ENCODE results near the gene ELK4. TPM values are rescaled to one million over a fixed set of nuclear protein-coding genes. Genes with fewer than 3 reads are reported as not detected.

The ELK4 gene
- polyA plus RNA-seq, 1 of the 3 experiments (the other 2 are of a cell fraction), result 2.6 TPM

DNA sequence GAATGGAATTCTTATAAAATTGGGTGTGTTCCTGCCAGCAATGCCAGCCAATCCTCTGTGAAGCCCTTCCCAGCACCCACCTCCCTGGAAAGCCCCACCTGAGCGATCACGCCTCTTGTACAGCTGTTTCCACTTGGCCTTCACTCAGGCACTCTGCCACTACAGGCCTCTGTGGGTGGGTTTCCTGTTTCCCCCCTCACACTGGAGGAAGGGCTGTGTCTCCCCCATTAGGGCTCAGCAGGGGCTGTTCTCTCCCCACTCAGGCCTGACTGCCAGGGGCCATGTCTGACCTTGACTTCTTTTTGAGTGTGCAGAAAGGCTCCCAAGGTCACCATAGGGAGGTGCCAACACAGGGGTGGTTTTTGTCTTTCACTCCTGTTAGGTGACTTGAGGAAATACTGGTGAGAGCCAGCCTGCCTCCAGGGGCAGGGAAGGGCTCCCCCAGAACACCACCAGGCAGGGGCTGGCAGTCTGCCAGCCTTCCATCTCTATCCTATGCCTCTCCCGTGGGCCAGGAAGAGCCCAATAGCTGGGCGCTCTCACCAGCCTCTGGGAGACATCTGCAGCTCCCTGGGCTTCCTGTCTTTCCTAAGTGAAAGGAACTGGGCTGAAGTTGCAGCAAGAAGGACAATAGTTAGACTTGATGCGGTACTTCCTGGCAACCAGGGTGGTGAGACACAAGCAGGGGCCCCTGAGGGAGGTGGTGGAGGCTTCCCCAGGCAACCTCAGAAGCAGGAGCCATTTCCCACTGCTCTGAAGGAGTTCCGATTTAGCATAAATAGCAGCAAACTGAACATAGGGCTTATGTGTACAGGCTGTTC, 49.1 kb downstream of the ELK4 start:
- H4K20me1 ChIP-seq (ENCODE audit: insufficient read depth), result no peaks in the 10 kb centered on the region
- 70% methylated on average over 6 of the region's 6 CpGs for WGBS (ENCODE audit: low lambda C conversion rate)
- H3K4me3 ChIP-seq (ENCODE audit: low read depth in 2 of 2, low read length in 1 of 2), result no peak overlapping the region
- no peaks in the 10 kb centered on the region for H3F3A ChIP-seq (replicated peaks; ENCODE audit: insufficient read depth)
- POLR2A ChIA-PET, result no interaction called here
- no peaks in the 10 kb centered on the region; the same call in 1 of the 2 replicates for H3K27me3 ChIP-seq (ENCODE audit: insufficient read depth)
- H3K9ac ChIP-seq, result no peak overlapping the region
- H3K9me2 ChIP-seq, result no peaks in the 10 kb centered on the region
- H3K4me2 ChIP-seq, result no peak overlapping the region
- no peaks in the 10 kb centered on the region for H3K79me2 ChIP-seq (ENCODE audit: insufficient read depth)
- TF ChIP-seq TEAD4 (IDR thresholded peaks at IDR 0.05; ENCODE audit: borderline replicate concordance, insufficient read depth) (no peak), EP300 (IDR thresholded peaks at IDR 0.05; ENCODE audit: borderline replicate concordance in 1 of 2, low read depth in 1 of 2, low read length in 1 of 2) (peak in 1 of 2 experiments; percentile 48; a peak in 2 of 4 replicates)
- H3K27ac ChIP-seq (ENCODE audit: low read depth in 2 of 2, low read length in 1 of 2), result peak overlapping the region in 1 of 2 experiments; percentile 65; a peak in 2 of 4 replicates
- peak; percentile 78 for DNase-seq
- CTCF ChIA-PET, result interaction anchor here (1.0 to 6.9 kb wide), 12 partner anchors 10 to 128 kb away, joined by 3 to 57 read pairs (median 4); partner anchors contain the start of gene ELK4
- peaks cover 0 to 21% of the 10 kb centered on the region in 2 experiments; a peak in 2 of 4 replicates for H3K4me1 ChIP-seq (ENCODE audit: control insufficient read depth in 1 of 2, insufficient read depth in 2 of 2, low read depth in 1 of 2, low read length in 1 of 2)
- H2AFZ ChIP-seq (ENCODE audit: low read depth), result no peak overlapping the region
- H3K36me3 ChIP-seq (replicated peaks in 1 of 2; ENCODE audit: control insufficient read depth in 1 of 2, insufficient read depth in 2 of 2, low read length in 1 of 2), result no peaks in the 10 kb centered on the region
- H3K9me3 ChIP-seq, result no peaks in the 10 kb centered on the region

DNA sequence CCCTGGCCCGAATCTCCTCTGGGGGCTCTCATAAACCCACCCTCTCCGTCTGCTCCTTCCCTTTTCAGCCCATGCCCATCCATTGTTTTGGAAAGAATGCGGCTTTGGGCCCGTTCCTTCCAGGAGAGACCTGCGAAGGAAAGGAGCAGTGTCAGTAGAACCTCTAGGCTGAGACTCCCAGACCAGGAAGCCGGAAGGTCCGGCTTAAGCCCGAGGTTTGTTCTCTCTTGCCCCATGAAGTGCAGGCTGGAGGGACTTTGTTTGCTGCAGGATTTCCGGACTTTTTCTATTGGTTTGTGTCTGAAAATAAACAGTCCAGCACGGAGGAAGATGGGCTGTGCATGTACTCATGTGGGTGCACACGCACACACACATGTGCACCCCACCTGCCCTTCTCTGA, 49.8 kb downstream of the ELK4 start:
- no peak overlapping the region for H2AFZ ChIP-seq (ENCODE audit: low read depth)
- 67% methylated on average over 10 of the region's 11 CpGs for whole genome bisulfite sequencing (ENCODE audit: low lambda C conversion rate)

DNA sequence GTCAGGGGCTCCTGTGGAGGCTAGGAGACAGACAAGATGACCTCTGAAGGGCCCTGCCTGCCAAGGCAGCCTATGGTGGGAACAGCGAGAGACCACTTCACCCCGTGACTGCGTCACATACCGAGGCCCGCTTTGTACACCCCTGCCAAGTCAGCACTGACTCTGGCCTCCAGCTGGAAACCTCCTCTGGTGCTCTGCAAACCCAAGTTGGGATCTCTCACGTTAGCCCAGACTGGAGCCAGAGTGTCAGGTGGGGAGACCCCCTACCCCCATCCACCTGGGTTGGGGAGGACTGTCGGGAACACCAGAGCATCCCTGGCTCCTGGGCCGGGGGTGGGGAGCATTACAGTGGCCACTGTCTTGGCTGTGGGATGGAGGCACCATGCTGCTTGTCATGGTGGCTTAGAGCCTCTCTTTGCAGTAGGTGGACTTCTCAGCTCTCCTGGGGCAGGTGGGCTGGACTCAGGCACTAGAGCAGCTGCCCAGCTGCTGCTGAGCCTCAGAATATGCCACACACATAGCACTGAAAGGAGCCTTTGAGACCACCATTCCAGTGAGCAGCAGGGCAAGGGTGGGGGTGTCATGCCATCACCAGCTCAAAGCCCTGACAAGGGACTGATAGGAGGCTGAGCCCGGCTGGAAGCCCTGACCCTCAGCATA, 50.4 kb downstream of the ELK4 start:
- Histone ChIP-seq H4K20me1 (ENCODE audit: insufficient read depth) (no peaks in the 10 kb centered on the region), H3K27ac (ENCODE audit: low read depth in 2 of 2, low read length in 1 of 2) (no peak overlapping the region; a peak in 1 of 4 replicates), H3F3A (replicated peaks; ENCODE audit: insufficient read depth) (no peaks in the 10 kb centered on the region), H3K4me2 (no peak overlapping the region), H3K9me3 (no peaks in the 10 kb centered on the region), H3K4me3 (ENCODE audit: low read depth in 2 of 2, low read length in 1 of 2) (no peak overlapping the region), H2AFZ (ENCODE audit: low read depth) (no peak overlapping the region), H3K9me2 (no peaks in the 10 kb centered on the region), H3K9ac (no peak overlapping the region), H3K36me3 (replicated peaks in 1 of 2; ENCODE audit: control insufficient read depth in 1 of 2, insufficient read depth in 2 of 2, low read length in 1 of 2) (no peaks in the 10 kb centered on the region), H3K27me3 (ENCODE audit: insufficient read depth) (no peaks in the 10 kb centered on the region; the same call in 1 of the 2 replicates), H3K79me2 (ENCODE audit: insufficient read depth) (no peaks in the 10 kb centered on the region), H3K4me1 (ENCODE audit: control insufficient read depth in 1 of 2, insufficient read depth in 2 of 2, low read depth in 1 of 2, low read length in 1 of 2) (peaks cover 0 to 21% of the 10 kb centered on the region in 2 experiments; a peak in 2 of 4 replicates)
- TF ChIP-seq EZH2phosphoT487 (IDR thresholded peaks at IDR 0.05; ENCODE audit: borderline replicate concordance, low read depth), result no peak
- POLR2A ChIA-PET, result no interaction called here
- CTCF ChIA-PET, result interaction anchor here (1.1 to 6.9 kb wide), 8 partner anchors 11 to 88 kb away, joined by 3 to 57 read pairs (median 4); no protein-coding TSS in a partner anchor
- DNase-seq, result no peak
- 73% methylated on average over 7 of the region's 9 CpGs for WGBS (ENCODE audit: low lambda C conversion rate)

More for the DNA sequence above, 49.8 kb downstream of the ELK4 start:
- Histone ChIP-seq H3K4me3 (ENCODE audit: low read depth in 2 of 2, low read length in 1 of 2) (no peak overlapping the region), H4K20me1 (ENCODE audit: insufficient read depth) (no peaks in the 10 kb centered on the region), H3K4me2 (no peak overlapping the region), H3K27ac (ENCODE audit: low read depth in 2 of 2, low read length in 1 of 2) (peak overlapping the region in 1 of 2 experiments; percentile 65; a peak in 1 of 4 replicates), H3K9me3 (no peaks in the 10 kb centered on the region), H3K4me1 (ENCODE audit: control insufficient read depth in 1 of 2, insufficient read depth in 2 of 2, low read depth in 1 of 2, low read length in 1 of 2) (peaks cover 0 to 21% of the 10 kb centered on the region in 2 experiments; a peak in 2 of 4 replicates), H3F3A (replicated peaks; ENCODE audit: insufficient read depth) (no peaks in the 10 kb centered on the region), H3K79me2 (ENCODE audit: insufficient read depth) (no peaks in the 10 kb centered on the region), H3K27me3 (ENCODE audit: insufficient read depth) (no peaks in the 10 kb centered on the region; the same call in 1 of the 2 replicates), H3K9me2 (no peaks in the 10 kb centered on the region), H3K36me3 (replicated peaks in 1 of 2; ENCODE audit: control insufficient read depth in 1 of 2, insufficient read depth in 2 of 2, low read length in 1 of 2) (no peaks in the 10 kb centered on the region), H3K9ac (no peak overlapping the region)
- no peak for DNase-seq
- POLR2A ChIA-PET, result no interaction called here
- TF ChIP-seq RXRA (IDR thresholded peaks at IDR 0.05; ENCODE audit: borderline replicate concordance, low read depth) (no peak), ELF1 (IDR thresholded peaks at IDR 0.05) (no peak), NRF1 (IDR thresholded peaks at IDR 0.05; ENCODE audit: low read depth, low read length) (no peak), RCOR1 (IDR thresholded peaks at IDR 0.05; ENCODE audit: low read length) (no peak), TEAD4 (IDR thresholded peaks at IDR 0.05; ENCODE audit: borderline replicate concordance, insufficient read depth) (no peak)
- CTCF ChIA-PET, result interaction anchor here (1.1 to 6.9 kb wide), 9 partner anchors 10 to 97 kb away, joined by 3 to 57 read pairs (median 4); no protein-coding TSS in a partner anchor

All from SK-N-SH (cell line).